HG02981 (cell line): ENCODE data around the gene NINL.
A peak's percentile ranks its signal among the peaks of the same experiment; 100 is the strongest.
"Not testable (repeated sequence)": the region's sequence is repeated elsewhere in the genome, so short reads cannot be mapped to it uniquely, and the experiment has no call there.

ENCODE experiments used
- ATAC-seq: cut with Tn5 transposase; IDR thresholded peaks from one replicate; pipeline ENCODE4 v1.9.1; 2021; ENCODE audit warnings: mild to moderate bottlenecking, moderate library complexity; ENCODE audit not compliant: unreplicated experiment

Gene NINL

GRCh38 chr20:25584905-25585704 is at the start of gene NINL:
NINL (minus strand) TSS chr20:25585531; CDS start chr20:25526587, 58,944 bp downstream.
- peak; percentile 56 for ATAC-seq

- no peak for ATAC-seq
Measured at GRCh38 chr20:25632940-25633790, 47.8 kb upstream of the NINL start.

- not testable (repeated sequence) for ATAC-seq
Measured at GRCh38 chr20:25630615-25631014, 45.3 kb upstream of the NINL start.

- no peak for ATAC-seq
Measured at GRCh38 chr20:25629816-25630499, 44.6 kb upstream of the NINL start.

GRCh38 chr20:25626779-25627178 is 41.4 kb upstream of the NINL start:
- ATAC-seq, result no peak

- ATAC-seq, result no peak
Measured at GRCh38 chr20:25624500-25624939, 39.2 kb upstream of the NINL start.

DNA sequence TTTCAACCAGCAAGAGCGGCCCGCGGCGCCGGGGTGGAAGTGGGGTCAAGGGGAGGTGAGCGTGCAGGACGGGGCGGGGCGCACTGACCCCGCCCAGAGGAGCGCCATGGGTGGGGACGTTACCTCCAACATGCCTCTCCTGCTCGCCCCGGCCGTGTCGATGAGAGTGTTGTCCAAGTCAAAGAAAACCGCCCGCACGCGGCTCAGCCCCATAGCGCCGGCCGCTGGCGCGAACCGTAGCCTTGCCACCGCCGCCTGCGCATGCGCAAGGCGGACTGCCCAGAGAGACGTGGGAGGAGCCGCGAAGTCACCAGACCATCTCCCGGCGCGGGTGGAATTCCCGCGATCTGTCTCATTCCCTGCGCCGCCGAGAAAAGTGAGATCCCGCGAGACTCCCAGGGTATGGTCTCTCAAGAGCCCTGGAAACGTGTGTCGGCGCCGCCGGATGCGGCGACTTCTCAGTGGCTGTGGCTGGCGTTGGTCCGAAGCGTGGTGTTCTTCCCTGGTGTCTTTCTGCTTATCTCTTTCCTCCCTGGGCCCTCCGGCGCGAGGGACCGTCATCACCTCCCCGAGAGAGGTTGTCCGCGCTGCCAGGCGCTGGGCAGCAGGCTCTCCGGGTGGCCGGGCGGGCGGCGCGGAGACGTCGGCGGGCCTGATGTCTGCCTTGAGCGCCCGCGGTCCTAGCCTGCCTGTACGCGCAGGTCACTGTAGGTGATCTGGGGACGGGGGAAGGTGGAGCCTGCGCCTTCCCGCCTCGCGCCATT is 38.6 kb upstream of the NINL start, which contains the start of gene NANP:
NANP (minus strand) TSS at position 279 of the 764 bp plus-strand sequence; CDS start at position 213, 66 bp downstream.
- peak; percentile 84 for ATAC-seq

DNA sequence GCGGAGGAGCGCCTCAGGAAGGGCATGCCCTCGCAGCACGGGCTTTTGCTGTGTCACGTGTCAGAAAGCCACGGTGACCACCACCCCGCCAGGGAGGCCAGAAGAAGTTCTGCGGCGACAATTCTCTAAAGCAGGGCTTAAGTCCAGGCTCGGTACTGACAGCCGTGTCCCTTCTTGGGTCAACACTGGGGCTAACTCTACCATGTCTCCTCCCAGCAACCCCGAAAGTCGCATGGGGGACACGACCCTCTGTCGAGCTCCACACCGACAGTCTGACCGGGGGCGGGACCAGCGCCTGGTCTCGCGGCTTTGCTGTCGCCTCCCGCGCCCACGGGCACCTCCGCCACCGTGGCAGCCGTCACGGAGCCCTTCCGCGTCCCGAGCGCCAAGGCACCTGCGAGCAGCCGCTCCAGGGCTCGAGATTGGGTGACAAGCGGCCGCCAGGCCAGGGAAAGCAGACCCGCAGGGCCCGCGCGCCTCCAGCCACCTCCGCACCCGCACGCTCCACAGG is 37.9 kb upstream of the NINL start:
- peak; percentile 11 for ATAC-seq

DNA sequence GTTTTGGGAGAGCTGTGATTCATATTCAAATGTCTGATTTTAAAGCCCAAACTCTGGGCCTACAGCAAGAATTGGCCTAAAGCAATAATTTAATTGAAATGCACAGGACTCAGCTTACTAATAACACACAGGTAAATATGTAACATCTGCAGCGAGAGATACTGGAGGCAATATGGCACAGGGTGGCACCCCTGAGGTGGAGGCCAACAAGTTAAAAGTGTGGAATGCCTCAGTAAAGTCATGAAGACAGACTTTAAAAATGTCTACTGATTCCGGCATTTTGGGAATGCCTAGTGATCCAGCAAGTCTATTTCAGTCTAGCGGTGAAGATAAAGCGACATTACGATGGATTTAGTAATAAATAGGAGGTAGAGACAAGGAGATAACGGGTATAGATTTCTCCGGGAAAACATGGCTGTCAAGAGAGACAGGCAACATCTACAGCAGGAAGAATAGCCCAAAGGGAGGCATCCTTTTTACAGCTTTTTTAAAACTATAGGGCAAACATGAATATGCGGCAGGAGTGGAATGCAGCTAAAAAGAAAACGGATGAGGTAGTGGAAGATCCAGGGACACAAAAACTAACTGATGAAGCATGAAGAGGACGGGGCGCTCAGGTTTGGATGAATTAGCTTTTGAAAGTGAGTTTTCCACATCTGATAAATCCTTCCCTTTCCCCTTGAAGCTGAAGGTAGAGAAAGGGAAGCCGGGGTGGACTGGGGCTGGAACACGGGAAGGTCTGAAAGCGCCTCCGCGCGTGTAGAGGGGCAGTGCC is 37.3 kb upstream of the NINL start:
- no peak for ATAC-seq

- ATAC-seq, result no peak
Measured at GRCh38 chr20:25622049-25622448, 36.7 kb upstream of the NINL start.

- no peak for ATAC-seq
Measured at GRCh38 chr20:25619514-25619913, 34.2 kb upstream of the NINL start.

- ATAC-seq, result no peak
Measured at GRCh38 chr20:25608774-25609173, 23.4 kb upstream of the NINL start.

DNA sequence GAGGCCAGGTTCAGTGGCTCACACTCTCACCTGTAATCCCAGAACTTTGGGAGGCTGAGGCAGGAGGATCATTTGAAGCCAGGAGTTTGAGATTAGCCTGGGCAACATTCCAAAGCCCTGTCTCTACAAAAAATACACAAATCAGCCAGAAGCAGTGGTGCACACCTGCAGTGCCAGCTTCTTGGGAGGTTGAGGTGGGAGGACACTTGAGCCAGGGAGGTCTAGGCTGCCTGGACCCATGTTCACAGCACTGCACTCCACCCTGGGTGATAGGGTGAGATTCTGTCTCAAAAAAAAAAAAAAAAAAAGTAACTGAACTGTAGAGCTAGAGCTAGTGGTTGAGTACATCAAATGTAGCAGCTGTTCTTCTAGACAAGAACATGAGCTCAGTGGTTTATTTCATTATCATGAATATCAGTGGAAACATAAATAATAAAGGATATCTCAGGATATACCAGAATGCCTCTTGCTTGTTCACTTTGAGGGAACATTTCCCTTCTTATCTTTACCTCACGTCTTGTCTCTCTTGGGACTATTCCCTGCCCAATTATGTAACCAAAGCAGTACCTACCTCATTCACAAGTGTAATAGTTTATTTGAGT is 20.9 kb upstream of the NINL start:
- ATAC-seq, result no peak

- no peak for ATAC-seq
Measured at GRCh38 chr20:25605148-25605547, 19.8 kb upstream of the NINL start.

DNA sequence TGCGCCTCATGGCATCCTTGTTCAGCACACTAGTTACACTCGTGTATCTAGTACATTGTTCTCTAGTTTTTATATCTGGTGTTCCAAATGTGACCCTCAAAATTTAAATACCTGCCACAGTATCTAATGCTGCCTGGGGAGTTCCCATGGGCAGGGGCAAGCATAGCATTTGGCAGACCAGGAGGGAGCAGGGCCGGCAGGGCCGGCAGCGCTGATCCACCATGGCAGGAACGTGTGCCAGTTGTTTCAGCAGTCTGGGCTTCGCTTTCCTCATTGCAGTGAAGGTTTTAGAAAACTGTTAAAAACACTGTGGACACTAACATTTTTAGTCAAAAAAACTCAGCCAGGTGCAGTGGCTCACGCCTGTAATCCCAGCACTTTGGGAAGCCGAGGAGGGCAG is 19.3 kb upstream of the NINL start:
- no peak for ATAC-seq

DNA sequence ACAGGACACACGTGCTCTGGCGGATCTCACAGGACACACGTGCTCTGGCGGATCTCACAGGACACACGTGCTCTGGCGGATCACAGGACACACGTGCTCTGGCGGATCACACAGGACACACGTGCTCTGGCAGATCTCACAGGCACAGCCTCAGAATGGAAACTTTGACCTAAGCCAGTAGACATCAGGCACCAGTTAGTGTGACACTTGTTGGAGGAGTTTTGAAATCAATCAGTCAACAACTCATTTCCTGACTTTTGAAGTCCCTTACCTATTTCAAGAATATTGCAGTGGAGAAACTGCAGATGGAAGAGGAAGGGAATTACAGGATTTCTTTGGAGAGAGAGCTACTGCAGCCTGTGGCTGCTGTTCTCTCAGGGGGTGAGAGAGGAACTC is 17.6 kb upstream of the NINL start:
- ATAC-seq, result not testable (repeated sequence)

DNA sequence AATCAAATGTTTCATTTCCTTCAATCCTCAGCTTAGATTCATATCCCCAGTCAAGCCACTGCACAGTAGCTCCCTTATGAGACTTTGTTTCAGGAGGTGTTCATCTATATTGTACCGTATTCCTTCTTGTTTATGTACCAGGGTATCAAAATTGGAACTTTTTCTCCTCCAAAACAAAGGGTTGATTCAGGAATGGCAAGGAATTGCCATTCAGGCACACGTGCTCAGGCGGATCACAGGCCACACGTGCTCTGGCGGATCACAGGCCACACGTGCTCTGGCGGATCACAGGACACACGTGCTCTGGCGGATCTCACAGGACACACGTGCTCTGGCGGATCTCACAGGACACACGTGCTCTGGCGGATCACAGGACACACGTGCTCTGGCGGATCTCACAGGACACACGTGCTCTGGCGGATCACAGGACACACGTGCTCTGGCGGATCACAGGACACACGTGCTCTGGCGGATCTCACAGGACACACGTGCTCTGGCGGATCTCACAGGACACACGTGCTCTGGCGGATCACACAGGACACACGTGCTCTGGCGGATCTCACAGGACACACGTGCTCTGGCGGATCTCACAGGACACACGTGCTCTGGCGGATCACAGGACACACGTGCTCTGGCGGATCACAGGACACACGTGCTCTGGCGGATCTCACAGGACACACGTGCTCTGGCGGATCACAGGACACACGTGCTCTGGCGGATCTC is 17.0 kb upstream of the NINL start:
- not testable (repeated sequence) for ATAC-seq

- ATAC-seq, result no peak
Measured at GRCh38 chr20:25601659-25602058, 16.3 kb upstream of the NINL start.
